HEK293T (cell line): ENCODE data around the gene GPR137B.

Experiments
- CTCF ChIA-PET: fragments of 350-600 bp; formaldehyde crosslinking; extraction: SDS; loops from one replicate; lab custom pipeline; 2021; ENCODE audit warnings: antibody characterized with exemption, inconsistent platforms; lab: Yijun Ruan, JAX
- POLR2A ChIA-PET: fragments of 350-600 bp; formaldehyde crosslinking; extraction: SDS; loops from one replicate; lab custom pipeline; 2020; ENCODE audit warnings: antibody characterized with exemption, inconsistent platforms; lab: Yijun Ruan, JAX
- DNase-seq: peaks from one replicate; pipeline ENCODE4 v3.0.0; 2012; ENCODE audit warnings: mixed read lengths; ENCODE audit errors: extremely low spot score
- ARNT ChIP-seq: fragments of 450-650 bp; IDR thresholded peaks from 2 replicates; pipeline ENCODE4 v1.6.1; 2017; ENCODE audit warnings: mild to moderate bottlenecking
- BHLHE40 ChIP-seq: fragments of 450-650 bp; IDR thresholded peaks from 2 replicates; pipeline ENCODE4 v1.6.1; 2016; ENCODE audit warnings: mild to moderate bottlenecking, moderate library complexity, borderline replicate concordance
- CTBP1 ChIP-seq: fragments of 450-650 bp; IDR thresholded peaks from 2 replicates; pipeline ENCODE4 v1.6.1; 2016; ENCODE audit warnings: borderline replicate concordance
- ELF4 ChIP-seq: fragments of 450-650 bp; IDR thresholded peaks from 2 replicates; pipeline ENCODE4 v1.6.1; 2017; ENCODE audit warnings: antibody characterized with exemption
- FOXA1 ChIP-seq: fragments of 450-650 bp; IDR thresholded peaks from 2 replicates; pipeline ENCODE4 v1.6.1; 2016; ENCODE audit warnings: mild to moderate bottlenecking
- FOXK2 ChIP-seq: fragments of 450-650 bp; IDR thresholded peaks from 2 replicates; pipeline ENCODE4 v1.6.1; 2016; ENCODE audit warnings: mild to moderate bottlenecking
- FOXM1 ChIP-seq: fragments of 450-650 bp; IDR thresholded peaks from 2 replicates; pipeline ENCODE4 v1.6.1; 2017; ENCODE audit warnings: mild to moderate bottlenecking, borderline replicate concordance
- HDGF ChIP-seq: fragments of 450-650 bp; IDR thresholded peaks from 2 replicates; pipeline ENCODE4 v1.6.1; 2017; ENCODE audit warnings: antibody characterized with exemption, borderline replicate concordance
- L3MBTL2 ChIP-seq: fragments of 450-650 bp; conservative IDR thresholded peaks from 2 replicates; pipeline ENCODE4 v1.6.1; 2016; ENCODE audit warnings: mild to moderate bottlenecking
- LEF1 ChIP-seq: fragments of 450-650 bp; IDR thresholded peaks from 2 replicates; pipeline ENCODE4 v1.6.1; 2017; ENCODE audit warnings: mild to moderate bottlenecking, borderline replicate concordance
- NFRKB ChIP-seq: fragments of 450-650 bp; IDR thresholded peaks from 2 replicates; pipeline ENCODE4 v1.6.1; 2016; ENCODE audit warnings: mild to moderate bottlenecking, moderate library complexity
- SP1 ChIP-seq: fragments of 450-650 bp; IDR thresholded peaks from 2 replicates; pipeline ENCODE4 v1.6.1; 2017
- SUZ12 ChIP-seq: fragments of 450-650 bp; IDR thresholded peaks from 2 replicates; pipeline ENCODE4 v1.6.1; 2016; ENCODE audit warnings: mild to moderate bottlenecking
- TARDBP ChIP-seq: fragments of 450-650 bp; IDR thresholded peaks from 2 replicates; pipeline ENCODE4 v1.6.1; 2016
- ZNF384 ChIP-seq: fragments of 450-650 bp; IDR thresholded peaks from 2 replicates; pipeline ENCODE4 v1.6.1; 2016
- TF ChIP-seq, protein P1 (sequence below): fragments of 450-650 bp; IDR thresholded peaks from 2 replicates; pipeline ENCODE4 v1.6.1; 2016

Gene GPR137B

GRCh38 chr1:236247286-236247685 lies 104.9 kb downstream of the GPR137B start:
- CTCF ChIA-PET, result no interaction called here
- no peak for TF ChIP-seq ZNF384
- no peak for TF ChIP-seq FOXM1
- no peak for TF ChIP-seq HDGF
- no peak for TF ChIP-seq TARDBP
- TF ChIP-seq ELF4, result no peak
- TF ChIP-seq LEF1, result no peak
- no peak for TF ChIP-seq BHLHE40
- TF ChIP-seq ARNT, result no peak
- TF ChIP-seq CTBP1, result no peak
- DNase-seq, result no peak
- POLR2A ChIA-PET, result no interaction called here

DNA sequence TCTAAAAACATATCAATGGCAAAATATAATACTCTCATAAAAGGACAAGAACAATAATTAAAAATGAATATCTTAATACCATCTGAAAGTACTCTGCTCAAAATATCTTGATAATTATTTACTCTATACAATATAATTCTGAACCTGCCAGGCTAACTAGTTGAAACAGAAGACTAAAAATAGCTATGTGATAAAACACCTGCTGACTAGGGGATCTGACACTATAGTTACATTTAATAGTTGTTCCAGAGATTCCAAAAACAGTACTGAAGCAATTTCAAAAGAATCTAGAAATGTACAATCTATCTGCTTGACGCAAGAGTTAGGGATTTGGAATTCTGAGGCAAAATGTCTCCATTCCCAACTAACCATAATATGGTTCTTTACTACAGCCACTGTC lies 109.2 kb downstream of the GPR137B start:
- POLR2A ChIA-PET, result no interaction called here
- DNase-seq, result no peak
- CTCF ChIA-PET, result no interaction called here
- TF ChIP-seq ZNF384 (no peak), HDGF (no peak), FOXM1 (no peak), LEF1 (no peak), ELF4 (no peak)

DNA sequence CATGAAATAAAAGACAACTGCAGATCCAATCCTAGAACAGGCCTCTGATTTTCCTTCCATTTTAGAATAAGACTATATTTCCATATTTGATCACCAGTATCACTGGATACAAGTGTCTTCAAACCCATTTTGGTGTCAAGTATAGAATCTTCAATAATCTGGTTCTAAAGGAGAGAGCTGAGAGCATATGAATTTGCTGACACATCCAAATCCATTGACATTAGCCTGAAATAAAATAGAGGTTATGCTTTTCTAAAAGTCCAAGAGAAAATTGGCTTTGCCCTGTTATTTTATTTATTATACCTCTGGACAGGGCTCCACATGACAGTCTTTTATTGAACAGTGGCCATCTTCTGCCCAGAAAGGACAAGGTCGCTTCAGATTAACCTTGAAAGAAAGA lies 110.8 kb downstream of the GPR137B start:
- TF ChIP-seq CTBP1, result no peak
- no peak for TF ChIP-seq ELF4
- TF ChIP-seq FOXM1, result no peak
- no peak for TF ChIP-seq BHLHE40
- no peak for TF ChIP-seq SP1
- TF ChIP-seq HDGF, result no peak
- TF ChIP-seq ZNF384, result no peak
- POLR2A ChIA-PET, result interaction anchor here (1.4 kb wide), 1 partner anchor 29 kb away, joined by 4 read pairs; the partner anchor contains the start of gene ERO1B
- CTCF ChIA-PET, result no interaction called here
- DNase-seq, result no peak

DNA sequence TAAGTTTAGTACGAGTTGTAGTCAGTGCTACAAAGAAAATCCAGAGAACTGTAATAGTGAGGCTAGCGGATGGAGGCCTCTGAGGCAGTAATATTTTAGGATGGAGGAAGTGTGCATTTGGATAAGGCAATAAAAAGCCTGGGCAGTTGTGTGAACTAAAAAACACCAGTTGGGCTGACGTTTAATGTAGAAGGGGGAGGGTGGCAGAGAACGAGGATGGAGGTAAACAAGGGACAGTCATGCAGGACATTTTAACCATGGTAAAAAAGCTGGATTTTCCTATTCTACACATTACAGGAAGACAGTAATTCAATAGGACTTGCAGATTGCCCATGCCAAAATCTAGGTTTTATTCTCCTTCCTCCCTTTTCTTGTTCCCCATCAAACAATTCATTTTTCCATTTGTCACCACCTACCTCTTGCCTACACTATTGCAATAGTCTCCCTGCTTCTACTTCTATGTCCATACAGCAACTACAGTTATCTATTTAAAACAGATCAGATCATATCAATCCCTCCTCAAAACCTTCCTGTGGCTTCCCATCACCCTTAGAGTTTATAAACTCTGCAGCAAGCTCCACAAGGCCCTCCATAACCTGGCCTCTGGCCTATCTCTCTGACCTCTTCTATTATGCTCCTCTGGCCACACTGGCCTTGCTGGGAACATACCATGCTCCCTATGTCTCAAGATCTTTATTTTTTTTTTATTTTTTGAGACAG lies 111.7 kb downstream of the GPR137B start:
- CTCF ChIA-PET, result interaction anchor here (0.6 kb wide), 1 partner anchor 53 kb away, joined by 4 read pairs; no protein-coding TSS in a partner anchor
- TF ChIP-seq HDGF, result no peak
- TF ChIP-seq NFRKB, result no peak
- TF ChIP-seq BHLHE40, result no peak
- no peak for TF ChIP-seq LEF1
- no peak for TF ChIP-seq CTBP1
- TF ChIP-seq FOXM1, result no peak
- no peak for TF ChIP-seq ELF4
- TF ChIP-seq SP1, result no peak
- TF ChIP-seq SUZ12, result no peak
- TF ChIP-seq TARDBP, result no peak

GRCh38 chr1:236257216-236257615 lies 114.9 kb downstream of the GPR137B start:
- CTCF ChIA-PET, result no interaction called here
- POLR2A ChIA-PET, result no interaction called here
- DNase-seq, result no peak
- TF ChIP-seq NFRKB (no peak), ELF4 (no peak), HDGF (no peak), FOXM1 (no peak), TARDBP (no peak), CTBP1 (no peak), SUZ12 (no peak), BHLHE40 (no peak), FOXA1 (no peak)

More for the DNA sequence above, 111.7 kb downstream of the GPR137B start:
- POLR2A ChIA-PET, result interaction anchor here (1.4 kb wide), 1 partner anchor 28 kb away, joined by 4 read pairs; the partner anchor contains the start of gene ERO1B
- DNase-seq, result no peak

DNA sequence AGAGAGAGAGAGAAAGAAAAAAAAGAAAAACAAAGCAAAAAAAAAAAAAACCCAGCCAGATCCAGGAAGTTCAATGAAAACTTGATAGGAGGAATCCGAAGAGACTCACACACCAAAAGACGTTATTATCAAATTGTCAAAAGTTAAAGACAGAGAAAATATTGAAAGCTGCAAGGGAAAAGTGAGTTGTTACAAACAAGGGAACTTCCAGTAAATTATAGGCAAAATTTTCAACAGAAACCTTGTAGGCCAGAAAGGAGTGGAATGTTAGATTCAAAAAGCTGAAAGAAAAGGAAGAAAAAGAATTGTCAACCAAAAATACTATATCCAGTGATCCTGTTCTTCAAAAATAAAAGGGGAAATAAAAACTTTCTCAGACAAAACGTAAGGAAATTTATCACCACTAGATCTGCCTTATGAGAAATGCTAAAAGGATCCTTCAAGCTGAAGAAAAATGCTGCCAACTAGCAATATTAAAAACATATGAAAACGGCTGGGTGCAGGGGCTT lies 115.8 kb downstream of the GPR137B start:
- no peak for TF ChIP-seq ELF4
- no peak for TF ChIP-seq CTBP1
- TF ChIP-seq SUZ12, result no peak
- TF ChIP-seq HDGF, result no peak
- TF ChIP-seq FOXK2, result no peak
- TF ChIP-seq NFRKB, result no peak
- TF ChIP-seq L3MBTL2, result no peak
- TF ChIP-seq FOXM1, result no peak
- TF ChIP-seq TARDBP, result no peak
- no peak for TF ChIP-seq ZNF384
- TF ChIP-seq SP1, result no peak
- no peak for TF ChIP-seq BHLHE40
- no peak for TF ChIP-seq LEF1
- TF ChIP-seq FOXA1, result no peak
- TF ChIP-seq ARNT, result no peak
- TF ChIP-seq, protein P1, sequence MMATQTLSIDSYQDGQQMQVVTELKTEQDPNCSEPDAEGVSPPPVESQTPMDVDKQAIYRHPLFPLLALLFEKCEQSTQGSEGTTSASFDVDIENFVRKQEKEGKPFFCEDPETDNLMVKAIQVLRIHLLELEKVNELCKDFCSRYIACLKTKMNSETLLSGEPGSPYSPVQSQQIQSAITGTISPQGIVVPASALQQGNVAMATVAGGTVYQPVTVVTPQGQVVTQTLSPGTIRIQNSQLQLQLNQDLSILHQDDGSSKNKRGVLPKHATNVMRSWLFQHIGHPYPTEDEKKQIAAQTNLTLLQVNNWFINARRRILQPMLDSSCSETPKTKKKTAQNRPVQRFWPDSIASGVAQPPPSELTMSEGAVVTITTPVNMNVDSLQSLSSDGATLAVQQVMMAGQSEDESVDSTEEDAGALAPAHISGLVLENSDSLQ, result no peak
- CTCF ChIA-PET, result interaction anchor here (0.5 kb wide), 1 partner anchor 209 kb away, joined by 5 read pairs; no protein-coding TSS in a partner anchor
- no peak for DNase-seq
- POLR2A ChIA-PET, result no interaction called here
